ENCODE data around the gene TRIM7. TPM values are rescaled to one million over a fixed set of nuclear protein-coding genes. Genes with fewer than 3 reads are reported as not detected.
"Not testable (repeated sequence)": the region's sequence is repeated elsewhere in the genome, so short reads cannot be mapped to it uniquely, and the experiment has no call there.

TRIM7 gene
- total RNA-seq, 1 donor from 2014 or later: 21.7 TPM

GRCh38 chr5:181212934-181213333, 7.9 kb upstream of the TRIM7 start:
- no peak for DNase-seq

GRCh38 chr5:181212080-181212479, 7.1 kb upstream of the TRIM7 start:
- no peak for DNase-seq

GRCh38 chr5:181211208-181211607, 6.2 kb upstream of the TRIM7 start:
- DNase-seq: no peak

GRCh38 chr5:181210698-181211097, 5.7 kb upstream of the TRIM7 start:
- not testable (repeated sequence) for DNase-seq

- not testable (repeated sequence) for DNase-seq
Measured at GRCh38 chr5:181210148-181210547, 5.2 kb upstream of the TRIM7 start.

GRCh38 chr5:181209006-181209405, 4.0 kb upstream of the TRIM7 start:
- DNase-seq: not testable (repeated sequence)

GRCh38 chr5:181207960-181208253, 2.9 kb upstream of the TRIM7 start:
- no peak for DNase-seq

- peak; percentile 93 for DNase-seq
Measured at GRCh38 chr5:181207214-181207959, 2.4 kb upstream of the TRIM7 start.

GRCh38 chr5:181205761-181206649, 1.0 kb upstream of the TRIM7 start:
- DNase-seq: peak; percentile 49

- DNase-seq: peak; percentile 34
Measured at GRCh38 chr5:181204113-181204825, 727 bp downstream of the TRIM7 start.

GRCh38 chr5:181203777-181204112, 1.3 kb downstream of the TRIM7 start:
- DNase-seq: no peak

GRCh38 chr5:181203093-181203711, 1.8 kb downstream of the TRIM7 start:
- no peak for DNase-seq

GRCh38 chr5:181200816-181201215, 4.2 kb downstream of the TRIM7 start:
- no peak for DNase-seq

GRCh38 chr5:181199881-181200638, 4.9 kb downstream of the TRIM7 start:
- no peak for DNase-seq

GRCh38 chr5:181198905-181199519, 6.0 kb downstream of the TRIM7 start:
- no peak for DNase-seq

GRCh38 chr5:181198106-181198685, 6.8 kb downstream of the TRIM7 start:
- no peak for DNase-seq

- DNase-seq: no peak
Measured at GRCh38 chr5:181197326-181197951, 7.6 kb downstream of the TRIM7 start.

GRCh38 chr5:181195249-181195761, 9.7 kb downstream of the TRIM7 start:
- no peak for DNase-seq

GRCh38 chr5:181194489-181195248, 10.3 kb downstream of the TRIM7 start:
- DNase-seq: no peak

Data from tongue (tissue), 2 donors.